ENCODE measurements around the gene TMPRSS6.

- TF ChIP-seq CTCF (IDR thresholded peaks at IDR 0.05) (peak in 6 of 7 experiments; percentile 23 to 82 (median 33)), POLR2A (IDR thresholded peaks at IDR 0.05) (peak; percentile 73 to 79 (median 75))
Measured at GRCh38 chr22:37019309-37020191, 90.0 kb downstream of the TMPRSS6 start, which contains the start of the genes MPST and TST.
